Muscle of leg (tissue), 11 donors: ENCODE measurements around the gene PLBD2. TPM values are rescaled to one million over a fixed set of nuclear protein-coding genes. Genes with fewer than 3 reads are reported as not detected.
A peak's percentile ranks its signal among the peaks of the same experiment; 100 is the strongest.

Experiments used
- DNase-seq: peaks from one replicate; pipeline ENCODE4 v3.0.0; 2013
- H3K27ac ChIP-seq: one replicate; pipeline ENCODE4 v1.5.1; 2013; ENCODE audit warnings: mild to moderate bottlenecking, low read length, control low read depth
- H3K27me3 ChIP-seq: one replicate; pipeline ENCODE4 v1.6.1; 2013; ENCODE audit warnings: low read length; ENCODE audit not compliant: control insufficient read depth, insufficient read depth
- H3K36me3 ChIP-seq: one replicate; pipeline ENCODE4 v1.6.1; 2013; ENCODE audit warnings: low read length; ENCODE audit not compliant: control insufficient read depth, insufficient read depth
- H3K4me1 ChIP-seq: one replicate; pipeline ENCODE4 v1.6.1; 2013; ENCODE audit warnings: low read length; ENCODE audit not compliant: control insufficient read depth, insufficient read depth
- H3K4me3 ChIP-seq: one replicate; pipeline ENCODE4 v1.5.1; 2013; ENCODE audit warnings: low read length, control low read depth
- H3K9me3 ChIP-seq: replicated peaks from 2 replicates; pipeline ENCODE4 v1.6.1; 2013; ENCODE audit warnings: low read depth, low read length; ENCODE audit not compliant: control insufficient read depth
- WGBS: methylation state at CpG from one replicate; pipeline ENCODE4 v1.1.5; 2013; ENCODE audit warnings: missing lambda C conversion rate; ENCODE audit not compliant: insufficient coverage; 5-methylcytosine and 5-hydroxymethylcytosine counted together
- polyA plus RNA-seq, 8 donors: library from polyadenylated mRNA; unstranded; fragments of 120-200 nt; gene quantifications; one replicate each; pipeline versions ENCODE4 v1.2.1 to v1.2.3, GENCODE V29; 2013; ENCODE audit warnings: inconsistent platforms in 1 of 8, low replicate concordance in 1 of 8; ENCODE audit not compliant: insufficient read length in 8 of 8, insufficient read depth in 1 of 8
- total RNA-seq: library from RNA; stranded (reverse); fragments of 120-200 nt; gene quantifications from one replicate; pipeline ENCODE4 v1.2.4, GENCODE V29; 2013

PLBD2 gene
- total and polyA plus RNA-seq, 9 donors: 5.4 to 15.4 (median 13.8) TPM

GRCh38 chr12:113320401-113320800 is 38.0 kb upstream of the PLBD2 start:
- peaks cover 4% of the 10 kb centered on the region for H3K9me3 ChIP-seq
- no peak overlapping the region for H3K27ac ChIP-seq
- no peaks in the 10 kb centered on the region for H3K4me1 ChIP-seq
- H3K4me3 ChIP-seq: no peak overlapping the region
- H3K27me3 ChIP-seq: no peaks in the 10 kb centered on the region
- no peak for DNase-seq
- 89% methylated on average over 10 of the region's 12 CpGs for WGBS
- peaks cover 36% of the 10 kb centered on the region for H3K36me3 ChIP-seq

DNA sequence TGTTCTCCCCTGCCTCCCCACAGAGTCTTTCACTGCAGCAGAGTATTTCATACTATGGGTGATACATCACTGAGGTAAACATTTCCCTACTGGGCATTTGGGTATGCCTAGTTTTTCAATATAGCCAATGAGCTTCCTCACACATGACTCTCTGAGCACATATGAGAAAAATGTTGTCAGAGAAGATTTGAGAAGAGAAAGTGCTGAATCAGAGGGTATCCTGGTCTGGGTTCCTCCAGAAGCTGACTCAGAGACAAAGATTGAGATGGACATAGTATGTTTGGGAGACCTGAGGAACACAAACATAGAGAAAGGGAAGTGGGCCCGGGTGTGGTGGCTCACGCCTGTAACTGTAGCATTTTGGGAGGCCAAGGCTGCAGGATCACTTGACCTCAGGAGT is 36.0 kb upstream of the PLBD2 start:
- Histone ChIP-seq H3K36me3 (peaks cover 26% of the 10 kb centered on the region), H3K27me3 (no peaks in the 10 kb centered on the region)
- WGBS: 83% methylated on average over 1 of the region's 2 CpGs

GRCh38 chr12:113325916-113326315 is 32.5 kb upstream of the PLBD2 start:
- Histone ChIP-seq H3K9me3 (peaks cover 4% of the 10 kb centered on the region), H3K27me3 (no peaks in the 10 kb centered on the region), H3K4me1 (peaks cover 20% of the 10 kb centered on the region), H3K27ac (peak overlapping the region; percentile 87), H3K36me3 (peaks cover 13% of the 10 kb centered on the region), H3K4me3 (no peak overlapping the region)
- WGBS: no CpG with 5 or more reads among the region's 3 CpGs
- DNase-seq: peak; percentile 92

More for the DNA sequence above, 36.0 kb upstream of the PLBD2 start:
- no peak overlapping the region for H3K27ac ChIP-seq
- no peak for DNase-seq
- no peak overlapping the region for H3K4me3 ChIP-seq
- H3K4me1 ChIP-seq: peaks cover 16% of the 10 kb centered on the region
- H3K9me3 ChIP-seq: peaks cover 4% of the 10 kb centered on the region

DNA sequence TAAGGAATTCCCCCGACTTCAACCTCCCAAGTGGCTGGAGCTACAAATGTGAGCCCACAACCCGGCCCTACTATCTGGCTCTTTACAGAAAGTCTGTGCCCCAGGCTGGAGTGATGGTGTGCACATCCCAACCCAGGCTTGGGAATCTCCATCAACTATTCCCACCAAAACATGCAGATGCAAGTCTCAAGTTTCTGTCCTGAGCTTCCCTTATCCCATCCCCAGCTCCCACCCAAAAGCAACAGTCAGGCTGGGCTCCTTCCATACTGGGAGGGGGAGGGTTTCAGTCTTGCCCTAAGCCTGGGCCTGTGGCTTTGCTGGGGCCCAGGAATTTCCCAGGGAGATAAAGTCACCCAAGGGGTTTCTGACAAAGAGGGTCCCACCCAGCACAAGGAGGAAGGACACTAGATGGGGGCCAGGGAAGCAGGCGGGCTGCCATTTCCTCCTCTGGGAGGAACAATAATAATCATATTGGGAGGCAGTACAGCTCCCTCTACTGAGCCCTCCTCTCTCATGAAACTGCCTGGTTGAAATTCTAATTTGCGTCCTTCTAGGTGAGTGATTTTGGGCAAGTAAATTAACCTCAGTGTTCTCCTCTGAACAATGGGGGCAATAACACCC is 31.5 kb upstream of the PLBD2 start:
- peak; percentile 73 for DNase-seq
- Histone ChIP-seq H3K4me1 (peaks cover 20% of the 10 kb centered on the region), H3K9me3 (peaks cover 2% of the 10 kb centered on the region), H3K36me3 (peaks cover 14% of the 10 kb centered on the region), H3K27me3 (no peaks in the 10 kb centered on the region), H3K27ac (peak overlapping the region; percentile 87), H3K4me3 (no peak overlapping the region)
- 31% methylated on average over 2 of the region's 4 CpGs for WGBS

DNA sequence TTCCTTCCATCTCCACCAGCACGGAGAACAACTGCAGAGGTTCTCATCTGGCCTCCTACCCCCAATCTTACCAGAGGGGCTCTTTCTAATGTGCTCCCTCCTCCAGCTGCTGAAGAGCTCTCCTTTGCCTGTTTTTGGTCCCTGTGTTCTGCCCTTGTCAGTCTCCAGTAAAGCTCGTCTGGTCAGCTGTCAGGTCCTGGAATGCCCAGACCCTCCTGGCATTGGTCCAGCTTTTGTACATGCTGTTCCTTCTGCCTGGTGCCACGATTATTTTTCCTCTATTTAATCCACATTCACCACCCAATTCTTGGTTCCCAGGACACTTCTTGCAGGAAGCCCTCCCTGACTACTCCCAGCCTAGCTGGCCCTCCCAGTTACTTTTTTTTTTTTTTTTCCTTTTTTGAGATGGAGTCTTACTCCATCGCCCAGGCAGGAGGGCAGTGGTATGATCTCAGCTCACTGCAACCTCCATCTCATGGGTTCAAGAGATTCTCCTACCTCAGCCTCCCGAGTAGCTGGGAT is 30.0 kb upstream of the PLBD2 start:
- Histone ChIP-seq H3K4me1 (peaks cover 28% of the 10 kb centered on the region), H3K27me3 (no peaks in the 10 kb centered on the region), H3K4me3 (no peak overlapping the region), H3K36me3 (peaks cover 24% of the 10 kb centered on the region), H3K9me3 (no peaks in the 10 kb centered on the region), H3K27ac (no peak overlapping the region)
- 71% methylated on average over 3 of the region's 5 CpGs for WGBS
- no peak for DNase-seq

DNA sequence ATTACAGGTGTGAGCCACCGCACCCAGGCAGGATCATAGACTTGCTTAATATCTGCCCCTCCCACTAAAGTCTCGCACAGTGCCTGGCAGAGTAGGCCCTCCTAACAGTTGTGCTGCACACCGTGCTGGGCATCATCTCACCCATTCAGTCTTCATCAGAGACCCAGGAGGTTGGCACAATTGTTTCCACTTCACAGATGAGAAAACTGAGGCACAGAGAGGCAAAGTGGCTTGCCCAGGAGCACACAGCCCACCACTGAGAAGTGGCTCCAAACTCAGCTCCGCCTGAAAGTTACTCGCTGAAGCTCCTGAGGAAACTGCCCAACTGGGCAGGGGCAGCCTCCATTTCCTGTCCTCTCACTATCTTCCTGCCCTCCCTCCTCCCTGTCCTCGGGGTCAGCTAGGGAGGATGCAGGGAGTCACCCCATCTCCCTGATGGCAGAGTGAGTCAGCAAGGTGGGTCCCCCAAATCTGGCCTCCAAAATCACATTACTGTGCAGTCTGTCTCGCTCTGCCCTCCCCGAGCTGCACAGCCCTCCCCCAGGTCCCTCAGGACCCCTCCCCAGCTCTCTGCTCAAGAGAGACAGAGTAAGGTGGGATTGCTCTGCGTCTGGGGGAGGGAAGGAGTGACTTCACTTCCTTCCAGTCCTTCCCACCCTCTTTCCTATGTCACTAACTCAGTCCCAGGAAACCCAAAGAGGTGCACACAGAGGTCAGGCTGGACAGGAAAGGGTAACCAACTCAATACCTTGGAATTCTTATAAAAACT is 29.2 kb upstream of the PLBD2 start:
- DNase-seq: no peak
- no peak overlapping the region for H3K27ac ChIP-seq
- H3K36me3 ChIP-seq: peaks cover 24% of the 10 kb centered on the region
- 94% methylated on average over 5 of the region's 9 CpGs for WGBS
- H3K27me3 ChIP-seq: no peaks in the 10 kb centered on the region
- no peak overlapping the region for H3K4me3 ChIP-seq
- H3K9me3 ChIP-seq: no peaks in the 10 kb centered on the region
- H3K4me1 ChIP-seq: peaks cover 34% of the 10 kb centered on the region

- DNase-seq: no peak
- Histone ChIP-seq H3K27ac (no peak overlapping the region), H3K27me3 (no peaks in the 10 kb centered on the region), H3K4me3 (no peak overlapping the region), H3K9me3 (no peaks in the 10 kb centered on the region), H3K36me3 (peaks cover 24% of the 10 kb centered on the region), H3K4me1 (peaks cover 38% of the 10 kb centered on the region)
- WGBS: no CpG with 5 or more reads among the region's 1 CpG
Observed at GRCh38 chr12:113329791-113330417, 28.5 kb upstream of the PLBD2 start.

- Histone ChIP-seq H3K27me3 (no peaks in the 10 kb centered on the region), H3K27ac (no peak overlapping the region), H3K36me3 (peaks cover 24% of the 10 kb centered on the region), H3K9me3 (no peaks in the 10 kb centered on the region), H3K4me3 (no peak overlapping the region), H3K4me1 (peaks cover 40% of the 10 kb centered on the region)
- no CpG with 5 or more reads among the region's 2 CpGs for WGBS
- DNase-seq: no peak
Observed at GRCh38 chr12:113330505-113330904, 27.9 kb upstream of the PLBD2 start.

DNA sequence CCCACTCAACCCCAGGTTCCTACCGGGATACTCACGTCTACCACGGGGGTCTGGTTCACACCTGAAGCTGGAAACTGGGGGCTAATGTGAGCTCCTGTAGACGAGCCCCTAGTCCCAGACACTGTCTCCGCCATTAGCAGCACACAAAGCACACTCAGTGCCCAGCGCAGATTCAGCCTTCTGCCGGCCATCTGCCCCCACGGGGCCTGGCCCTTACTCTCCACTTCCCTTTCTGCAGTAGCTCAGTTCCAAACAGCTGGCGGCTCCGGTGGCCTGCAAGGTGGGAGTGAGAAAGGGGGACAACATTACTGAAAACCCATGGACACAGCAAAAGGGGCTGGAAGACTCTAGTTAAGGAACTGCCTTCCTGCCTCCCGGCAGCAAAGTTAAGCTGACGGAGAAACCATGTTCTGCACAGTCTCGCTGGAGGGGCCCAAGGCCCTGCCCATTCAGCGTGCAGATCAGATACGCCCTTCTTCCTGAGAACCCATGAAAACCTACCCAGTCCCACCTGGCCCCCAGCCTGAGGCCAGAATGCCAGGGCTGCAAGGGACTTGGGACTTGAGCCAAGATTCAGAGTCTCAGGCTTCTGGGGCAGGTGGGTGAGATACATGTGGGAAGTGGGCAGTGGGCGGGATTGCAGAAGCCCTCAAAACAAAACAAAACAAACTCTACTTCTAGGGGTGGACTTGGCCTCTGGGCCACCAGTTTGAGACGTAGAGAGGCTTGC is 25.5 kb upstream of the PLBD2 start:
- Histone ChIP-seq H3K36me3 (peaks cover 24% of the 10 kb centered on the region), H3K4me1 (peaks cover 23% of the 10 kb centered on the region), H3K27me3 (peaks cover 3% of the 10 kb centered on the region), H3K27ac (no peak overlapping the region), H3K4me3 (no peak overlapping the region), H3K9me3 (no peaks in the 10 kb centered on the region)
- 52% methylated on average over 8 of the region's 17 CpGs for WGBS
- peak; percentile 28 for DNase-seq

GRCh38 chr12:113333418-113333750 is 25.0 kb upstream of the PLBD2 start:
- Histone ChIP-seq H3K9me3 (no peaks in the 10 kb centered on the region), H3K4me1 (peaks cover 20% of the 10 kb centered on the region), H3K36me3 (peaks cover 24% of the 10 kb centered on the region), H3K4me3 (no peak overlapping the region), H3K27me3 (peaks cover 3% of the 10 kb centered on the region), H3K27ac (no peak overlapping the region)
- no peak for DNase-seq
- no CpG with 5 or more reads among the region's 5 CpGs for WGBS
